HG02642 (cell line): ENCODE results near the gene YIPF5.
A peak's percentile ranks its signal among the peaks of the same experiment; 100 is the strongest.

ENCODE experiments used
- ATAC-seq: cut with Tn5 transposase; IDR thresholded peaks from one replicate; pipeline ENCODE4 v1.9.1; 2021; ENCODE audit warnings: mild to moderate bottlenecking; ENCODE audit not compliant: unreplicated experiment, poor library complexity

The YIPF5 gene

DNA sequence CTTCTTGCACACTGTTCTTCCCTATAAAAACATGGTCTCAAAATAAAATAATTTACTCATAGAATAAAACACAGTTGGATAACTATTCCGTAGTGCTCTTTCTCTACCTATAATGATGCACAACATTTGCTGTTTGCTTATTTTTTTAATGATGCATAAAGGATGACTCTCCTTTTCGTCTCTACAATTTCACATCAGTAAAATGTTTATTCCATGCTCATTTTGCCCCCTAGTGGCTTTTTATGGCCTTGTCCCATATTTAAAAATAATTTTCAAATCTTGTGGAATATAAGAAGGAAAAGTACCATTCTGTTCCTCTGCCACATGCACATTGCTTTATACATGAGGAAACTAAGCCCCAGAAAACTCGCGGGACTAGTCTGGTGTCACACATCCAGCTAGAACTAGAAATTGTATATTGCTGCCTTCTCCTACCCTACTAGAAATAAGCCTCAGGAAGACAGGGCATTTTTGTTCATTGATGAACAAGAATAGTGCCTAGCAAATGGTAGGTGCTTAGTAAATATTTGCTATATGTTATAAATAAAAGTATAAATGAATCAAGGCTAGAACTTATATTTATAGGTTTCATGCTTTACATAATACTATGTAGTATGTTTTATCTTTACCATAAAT lies 12.9 kb upstream of the YIPF5 start:
- ATAC-seq, result no peak

DNA sequence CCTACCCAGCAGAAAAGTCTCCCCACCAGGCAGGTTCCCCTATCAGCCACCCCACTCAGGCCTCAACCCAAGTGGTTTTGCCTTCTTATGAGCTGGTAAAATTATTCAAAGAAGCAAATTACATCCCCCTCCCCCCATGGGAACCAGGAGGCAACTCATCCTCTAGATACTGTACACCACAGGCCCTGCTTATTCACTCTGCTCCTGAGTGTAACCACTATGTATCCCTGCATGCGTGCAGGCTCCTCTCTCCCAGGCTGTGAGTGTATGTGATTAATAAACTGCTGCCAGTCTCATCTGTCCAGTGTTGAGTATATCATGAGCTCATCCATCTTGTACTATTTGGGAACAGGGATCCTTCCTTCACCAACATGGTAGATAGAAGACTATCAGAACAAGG lies 8.8 kb upstream of the YIPF5 start:
- ATAC-seq, result no peak

DNA sequence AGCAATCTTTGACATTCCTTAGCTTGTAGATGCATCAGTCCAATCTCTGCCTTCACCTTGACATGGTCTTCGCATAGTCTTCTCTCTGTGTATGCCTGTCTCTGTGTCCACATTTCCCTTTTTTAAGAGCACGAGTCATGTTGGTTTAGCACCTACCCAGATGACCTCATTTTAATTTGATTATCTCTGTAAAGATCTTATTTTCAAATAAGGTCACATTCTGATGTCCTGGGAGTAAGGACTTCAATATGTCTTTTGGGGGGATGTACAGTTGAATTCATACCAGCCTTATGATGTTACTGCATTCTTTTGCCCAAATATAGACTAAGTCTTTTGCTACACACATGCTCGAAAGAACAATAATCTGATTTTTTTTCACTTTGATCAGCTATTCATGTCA lies 7.1 kb upstream of the YIPF5 start:
- ATAC-seq, result no peak

DNA sequence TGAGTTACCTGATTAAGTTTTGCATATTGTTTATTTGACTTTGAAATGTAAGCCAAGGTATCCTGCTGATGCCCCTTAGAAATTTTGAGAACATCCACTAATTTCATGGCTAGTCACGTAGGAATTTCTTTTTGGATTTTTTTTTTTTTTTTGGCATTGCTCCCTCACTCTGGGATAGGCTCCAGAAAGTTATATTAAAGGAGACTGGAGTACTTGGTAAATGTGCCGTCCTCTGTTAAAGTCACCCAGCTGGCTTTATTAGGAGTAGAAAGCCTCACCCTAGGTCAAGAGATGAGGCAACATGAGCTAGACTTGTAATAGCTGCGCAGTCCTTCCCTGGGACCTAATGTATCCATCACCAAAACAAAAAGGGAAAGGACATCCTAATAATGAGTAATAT lies 3.3 kb upstream of the YIPF5 start:
- ATAC-seq, result no peak

DNA sequence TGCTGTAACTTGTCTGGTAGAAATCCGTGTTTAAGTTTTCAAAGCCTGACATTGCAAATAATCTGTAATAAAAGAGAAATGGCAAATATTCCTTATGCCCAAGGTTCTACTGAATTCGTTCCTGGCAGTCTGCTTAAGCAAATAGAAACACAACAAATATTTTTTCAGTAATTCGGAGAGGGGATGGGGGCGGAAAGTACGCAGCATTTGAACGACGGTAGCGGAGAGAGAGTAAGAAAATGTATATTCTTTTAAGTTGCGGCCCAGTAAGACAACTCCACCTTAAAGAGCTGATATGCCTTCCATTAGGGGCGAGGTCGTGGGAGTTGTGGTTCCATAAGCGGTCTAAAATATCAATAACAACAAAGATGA lies 569 bp downstream of the YIPF5 start:
- no peak for ATAC-seq

DNA sequence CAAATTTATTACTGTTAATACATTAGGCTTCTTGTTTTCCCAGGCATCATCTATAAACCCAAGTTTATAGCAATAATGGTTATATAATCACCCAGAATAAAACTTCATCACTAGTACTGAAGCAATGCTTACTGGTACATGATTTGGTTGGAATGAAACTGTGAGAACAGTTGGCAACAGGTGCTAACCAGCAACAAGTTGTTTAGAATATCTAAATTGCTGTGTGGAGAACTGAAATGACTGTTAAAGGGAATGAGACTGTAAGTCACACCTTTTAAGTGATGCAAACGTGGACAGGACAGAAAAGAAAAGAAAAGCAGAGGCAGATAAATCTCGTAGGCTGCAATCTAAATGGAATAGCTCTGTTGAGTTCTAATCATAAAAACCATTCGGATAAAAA lies 2.5 kb downstream of the YIPF5 start:
- ATAC-seq, result no peak

DNA sequence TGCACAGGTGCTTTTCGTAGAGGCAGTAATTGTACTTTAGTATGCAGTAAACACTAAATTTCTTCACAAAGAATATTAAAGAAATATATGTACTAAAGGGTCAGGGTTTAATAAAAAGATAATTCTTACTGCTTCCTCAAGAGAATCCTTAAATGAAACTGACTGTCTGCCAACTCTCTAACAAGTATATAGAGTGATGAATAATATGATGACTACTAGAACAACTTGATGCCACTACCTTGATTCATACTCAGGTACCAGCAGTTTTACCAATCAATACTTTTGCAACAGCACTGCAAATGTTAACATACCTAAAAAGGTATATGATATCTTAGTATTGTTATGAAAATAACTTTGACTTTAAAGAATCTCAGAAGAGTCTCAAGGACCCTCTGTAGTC lies 3.8 kb downstream of the YIPF5 start:
- ATAC-seq, result no peak

DNA sequence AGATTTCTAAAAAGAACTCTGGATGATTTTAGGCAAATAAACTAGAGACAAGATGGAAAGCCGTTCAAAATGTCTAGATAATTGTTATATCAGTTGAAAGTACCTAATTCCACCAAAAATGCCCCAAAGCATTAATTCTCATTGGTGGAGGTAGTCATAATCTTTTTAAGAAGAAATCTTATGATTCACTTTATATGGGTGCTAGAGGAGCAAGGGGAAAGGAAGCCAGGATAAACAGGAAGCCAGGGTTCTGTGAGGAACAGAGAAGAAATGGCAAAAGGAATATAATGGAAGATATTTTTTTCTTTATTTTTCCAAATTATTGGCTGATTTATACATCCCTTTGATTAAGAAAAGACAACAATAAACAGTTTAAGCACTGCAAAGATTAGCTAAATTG lies 7.8 kb downstream of the YIPF5 start:
- no peak for ATAC-seq

DNA sequence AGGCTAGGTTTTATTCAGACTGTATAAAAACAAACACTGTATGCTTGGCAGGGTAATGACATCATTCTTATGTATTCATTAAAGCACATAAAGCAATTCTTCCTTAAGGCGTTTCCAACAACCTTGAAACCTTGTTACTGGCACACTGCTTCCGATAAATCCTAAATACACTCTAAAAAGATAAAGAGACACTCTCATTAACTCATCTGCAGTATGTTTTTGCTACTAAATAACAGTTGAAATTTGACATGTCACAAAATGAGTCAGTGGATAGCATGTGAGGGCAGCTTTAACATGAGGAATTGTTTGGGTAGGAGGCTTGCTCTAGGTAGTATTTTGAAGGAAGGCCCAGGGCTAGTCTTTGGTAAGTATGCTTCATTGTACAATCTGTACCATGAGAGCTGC lies 13.7 kb downstream of the YIPF5 start:
- ATAC-seq, result no peak

DNA sequence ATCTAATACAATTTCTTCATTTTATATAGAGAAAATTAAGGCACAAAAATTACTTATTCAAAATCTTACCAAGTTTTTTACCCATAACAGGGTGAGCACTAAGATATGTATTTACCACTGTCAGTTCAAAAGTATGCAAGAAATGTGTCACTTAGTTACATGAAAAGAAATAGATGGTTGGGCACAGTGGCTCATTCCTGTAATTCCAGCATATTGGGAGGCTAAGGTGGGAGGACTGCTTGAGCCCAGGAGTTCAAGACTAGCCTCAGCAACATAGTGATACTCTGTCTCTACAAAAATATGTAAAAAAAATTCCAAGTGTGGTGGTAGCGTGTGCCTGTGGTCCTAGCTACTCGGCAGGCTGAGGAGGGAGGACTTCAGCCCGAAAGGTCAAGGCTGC lies 19.4 kb downstream of the YIPF5 start:
- no peak for ATAC-seq

DNA sequence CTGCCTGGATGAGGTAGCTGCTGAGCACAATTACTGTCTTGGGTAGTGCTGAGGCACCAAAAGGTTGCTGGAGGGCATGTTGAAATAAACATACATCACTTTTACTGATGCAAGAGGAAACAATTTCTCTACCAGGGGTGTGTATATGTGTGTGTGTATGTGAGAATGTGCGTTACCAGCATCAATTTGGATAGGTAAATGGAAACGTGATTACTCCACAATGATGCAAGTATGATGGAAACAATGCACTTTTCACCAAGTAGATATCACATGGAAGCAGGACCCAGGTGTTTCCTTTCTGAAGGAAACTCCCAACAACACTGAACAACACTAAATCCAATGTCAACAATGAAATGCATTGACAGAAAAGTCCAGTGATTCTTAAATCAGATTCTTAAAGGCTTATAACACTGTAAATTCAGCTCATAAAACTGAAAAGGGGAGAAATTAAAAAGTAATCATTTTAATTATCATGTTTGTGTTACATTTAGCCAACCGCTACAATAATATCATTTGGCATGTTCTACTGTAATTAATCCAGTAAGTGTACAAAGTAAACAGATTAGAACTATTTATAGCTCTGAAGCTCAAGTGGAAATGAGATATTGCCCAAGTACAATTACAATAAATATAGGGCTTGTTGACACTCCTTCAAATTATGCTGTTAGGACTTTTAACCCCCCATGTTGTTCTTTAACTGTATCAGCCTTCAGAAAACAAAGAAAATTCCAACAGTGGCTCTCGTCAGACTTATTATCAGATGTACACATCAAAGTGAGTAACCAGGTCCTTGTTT lies 25.3 kb downstream of the YIPF5 start:
- no peak for ATAC-seq

DNA sequence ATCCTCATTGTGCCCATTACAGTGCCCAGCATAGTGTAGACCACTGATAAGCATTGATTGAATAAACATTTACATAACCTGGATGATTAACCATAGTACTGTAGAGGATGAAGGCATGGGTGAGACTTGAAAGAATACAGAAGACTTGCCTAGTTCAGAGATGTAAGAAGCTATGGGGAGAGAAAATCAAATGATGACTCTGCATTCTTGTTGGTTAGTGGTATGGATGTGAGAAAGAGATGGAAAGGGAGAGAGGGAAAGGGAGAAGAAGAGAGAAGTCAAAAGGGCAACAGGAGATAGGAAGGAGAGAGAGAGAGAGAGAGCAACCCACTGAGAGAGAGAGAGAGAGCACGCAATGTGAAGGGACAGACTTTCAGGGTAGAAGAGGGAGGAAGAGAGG lies 26.8 kb downstream of the YIPF5 start:
- no peak for ATAC-seq

DNA sequence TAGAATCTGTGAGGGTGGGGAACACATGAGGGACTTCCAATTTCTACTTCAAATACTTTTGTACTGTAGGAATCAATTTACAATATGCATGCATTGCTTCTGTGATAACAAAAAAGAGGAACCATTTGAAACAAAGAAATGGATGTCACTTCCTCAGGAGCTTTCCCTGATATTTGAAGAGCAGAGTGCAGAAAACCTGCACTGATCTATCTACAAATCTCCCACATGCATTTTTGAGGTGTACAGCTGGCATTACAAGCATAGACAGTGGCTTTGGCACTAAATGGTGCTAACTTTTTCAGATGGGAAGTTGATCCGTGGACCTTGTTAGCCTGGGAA lies 27.7 kb downstream of the YIPF5 start:
- ATAC-seq, result no peak

DNA sequence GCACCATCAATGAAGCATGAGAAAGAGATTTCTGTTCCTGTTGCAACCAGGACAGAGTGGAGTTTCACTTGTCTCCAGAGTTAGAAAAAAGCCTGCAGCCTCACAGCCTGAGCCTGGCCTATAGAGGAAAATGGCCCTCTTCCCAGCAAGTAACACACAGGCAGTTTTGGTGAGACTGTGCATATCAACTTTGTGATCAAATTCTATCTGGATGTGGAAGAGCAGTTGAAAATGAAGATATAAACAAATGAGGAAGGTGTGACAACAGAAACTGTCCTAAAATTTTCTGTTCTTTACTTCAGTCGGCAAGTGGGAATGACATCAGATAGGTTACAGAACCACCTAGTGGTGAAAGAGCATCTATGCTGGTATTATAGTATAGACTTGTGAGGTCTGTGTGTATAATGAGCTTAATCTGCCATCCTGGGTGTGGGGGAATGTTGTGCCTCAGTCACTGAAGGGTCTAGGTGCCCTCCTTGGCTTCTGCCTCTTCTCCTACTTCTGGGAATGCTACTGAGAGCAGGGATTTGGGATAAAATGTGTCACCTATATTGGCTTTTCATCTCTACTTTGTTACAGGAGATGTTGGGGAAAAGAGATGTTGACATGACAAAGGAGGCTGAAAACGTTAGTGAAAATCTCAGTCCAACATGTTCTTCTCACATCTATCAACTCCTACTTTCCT lies 28.2 kb downstream of the YIPF5 start:
- peak; percentile 97 for ATAC-seq

DNA sequence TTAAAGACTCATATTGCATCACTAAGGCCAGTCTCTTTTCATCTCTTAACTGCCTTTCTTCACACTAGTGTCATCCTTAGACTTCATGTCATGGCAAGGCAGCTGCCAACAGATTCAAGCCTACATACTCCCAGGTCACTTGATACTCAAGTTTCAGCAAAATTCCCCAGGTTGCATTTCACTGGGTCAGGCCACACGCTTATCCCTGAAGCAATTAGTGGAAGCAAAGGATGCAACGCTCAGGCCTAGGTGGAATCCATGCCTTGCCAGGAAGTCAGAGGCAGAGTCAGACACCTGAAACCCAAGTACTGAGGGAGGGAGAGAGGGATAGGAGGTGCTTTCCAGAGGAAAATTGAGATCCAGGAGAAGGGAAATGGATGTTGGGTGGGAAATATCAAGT lies 28.9 kb downstream of the YIPF5 start:
- no peak for ATAC-seq

DNA sequence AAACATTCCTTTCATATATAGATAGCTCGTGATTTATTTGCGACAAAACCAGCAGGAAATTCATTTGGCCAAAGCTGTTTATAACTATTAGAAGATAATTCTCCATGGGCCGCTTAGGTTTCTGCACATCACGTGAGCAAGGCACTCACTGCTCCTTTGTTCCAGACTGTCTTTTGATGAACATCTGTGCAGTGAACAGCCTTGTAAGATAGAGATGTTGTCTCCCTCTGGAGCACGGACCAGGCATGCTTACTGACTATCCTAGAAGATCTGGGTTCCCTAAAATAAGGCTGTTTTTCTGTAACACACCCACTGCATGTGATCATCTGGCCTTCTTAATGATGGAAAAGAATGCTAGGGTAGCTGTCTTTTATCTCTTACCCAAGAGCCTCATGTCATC lies 30.9 kb downstream of the YIPF5 start:
- no peak for ATAC-seq

DNA sequence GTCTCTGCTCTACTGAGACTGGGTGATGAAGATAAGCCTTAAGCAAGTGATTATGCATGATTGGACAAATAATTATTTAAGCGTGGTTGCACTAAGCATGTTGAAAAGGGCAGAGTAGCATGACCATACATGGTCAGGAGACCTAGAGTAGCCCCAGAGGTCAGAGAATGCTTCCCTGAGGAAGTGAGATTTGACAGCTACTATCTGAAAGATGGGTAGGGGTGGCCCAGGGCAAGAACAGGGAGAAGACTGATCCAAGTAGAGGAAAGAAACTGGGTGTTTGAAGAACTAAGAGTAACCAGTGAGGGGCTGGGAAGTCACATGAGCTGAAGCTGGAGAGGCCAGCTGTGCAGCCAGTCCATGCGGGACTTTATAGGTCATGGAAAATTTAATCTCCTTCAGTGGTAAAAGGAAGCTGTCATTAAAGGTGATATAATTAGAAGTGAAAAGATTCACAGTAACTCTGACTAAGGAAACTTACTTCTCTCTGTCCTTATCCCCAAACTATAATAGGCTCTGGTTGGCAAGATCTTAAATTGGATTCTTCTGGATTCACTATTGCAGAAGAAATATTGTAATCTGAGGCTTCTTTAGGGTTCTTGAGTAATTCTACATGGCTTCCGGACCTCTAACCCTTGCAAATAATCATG lies 35.2 kb downstream of the YIPF5 start:
- no peak for ATAC-seq

DNA sequence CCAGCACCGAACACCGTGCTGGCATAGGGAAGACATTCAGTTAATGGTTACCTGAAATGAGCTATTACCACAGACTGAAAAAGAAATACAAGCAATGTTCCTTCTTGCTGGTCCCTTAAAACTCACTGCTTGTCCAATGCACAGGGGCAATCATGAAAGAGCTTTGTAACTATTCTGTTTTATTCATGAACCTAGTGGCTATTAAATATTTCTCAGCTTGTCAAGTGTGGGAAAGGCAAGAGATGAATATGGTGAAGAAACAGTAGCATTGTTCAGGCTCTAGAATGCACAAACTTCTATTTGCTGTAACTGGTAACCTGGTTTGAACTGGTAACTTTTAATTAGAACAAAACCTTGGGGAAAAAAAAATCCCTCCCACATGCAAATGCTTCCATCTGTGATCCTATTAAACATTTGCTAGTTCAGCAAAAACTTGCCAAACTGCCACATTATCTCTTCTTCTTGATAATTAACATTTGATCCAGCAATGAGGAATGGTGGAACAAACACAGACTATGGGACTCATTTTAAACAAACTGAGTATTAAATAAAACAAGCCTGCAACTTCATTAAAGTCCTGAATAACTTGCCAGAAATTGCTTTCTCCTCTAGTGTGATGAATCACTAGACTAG lies 36.1 kb downstream of the YIPF5 start:
- ATAC-seq, result no peak

DNA sequence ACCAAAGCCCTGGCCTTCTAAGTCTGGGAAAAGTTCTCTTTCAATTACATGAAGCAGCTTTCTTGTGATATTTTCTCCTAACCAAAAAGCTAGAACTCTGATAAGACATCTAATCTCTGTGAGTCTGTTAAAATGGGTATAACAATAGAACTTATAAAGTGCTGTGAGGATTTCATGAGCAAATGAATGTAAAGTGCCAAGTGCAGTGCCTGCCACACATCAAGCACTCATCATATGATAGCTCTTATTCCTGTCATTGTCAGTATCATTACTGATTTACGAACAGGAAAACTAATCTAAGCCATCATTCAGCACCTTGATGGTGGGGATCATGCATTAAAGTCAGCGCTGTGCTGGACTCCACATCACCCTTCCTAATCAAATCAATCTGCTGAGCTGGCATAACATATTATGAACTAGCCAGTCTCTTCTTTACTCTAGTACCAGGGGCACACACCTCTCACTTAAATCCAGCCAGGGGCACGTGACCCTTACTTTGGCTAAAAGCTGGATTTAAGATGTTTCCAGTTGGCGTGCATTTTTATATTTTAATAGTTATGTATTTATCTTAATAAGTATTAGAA lies 37.3 kb downstream of the YIPF5 start:
- no peak for ATAC-seq

DNA sequence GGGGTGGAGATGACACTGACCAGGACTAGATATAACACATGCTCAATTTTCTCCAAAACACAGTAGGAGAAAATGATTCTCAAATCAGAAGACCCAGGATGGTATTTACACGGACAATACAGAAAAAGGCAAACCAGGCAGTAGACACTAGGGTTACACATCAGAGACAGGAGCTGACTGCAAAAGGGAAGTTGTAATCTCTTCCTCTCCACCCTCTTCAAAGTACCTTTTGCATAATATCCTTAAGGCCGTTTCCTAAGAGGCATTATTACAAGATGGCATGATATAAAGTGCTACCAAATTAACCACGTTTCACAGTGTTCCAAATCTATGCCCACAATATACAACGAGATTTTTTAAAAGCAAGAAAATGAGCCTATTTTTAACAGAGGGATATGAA lies 39.2 kb downstream of the YIPF5 start:
- no peak for ATAC-seq

DNA sequence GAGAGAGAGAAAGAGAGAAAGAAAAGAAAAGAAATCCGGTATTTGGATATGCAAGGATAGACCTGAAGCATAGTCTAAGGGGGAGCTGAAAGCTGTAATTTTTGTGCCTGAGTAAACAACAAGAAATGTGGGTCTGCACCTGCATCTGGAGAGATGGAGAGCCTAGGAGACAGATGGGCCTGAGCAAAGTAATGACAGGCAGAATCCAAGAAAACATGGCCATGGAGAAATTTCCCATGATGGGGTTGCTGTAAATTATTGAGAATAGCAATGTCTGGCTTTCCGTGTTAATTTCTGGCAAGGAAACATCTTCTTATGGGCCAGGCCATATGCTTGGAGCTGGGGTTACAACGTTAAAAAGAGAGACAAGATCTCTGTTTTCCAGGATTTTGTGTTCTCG lies 40.2 kb downstream of the YIPF5 start:
- no peak for ATAC-seq
